ENCODE data around the gene ADIPOR2. TPM values are rescaled to one million over a fixed set of nuclear protein-coding genes. Genes with fewer than 3 reads are reported as not detected.

The ADIPOR2 gene
- total RNA-seq, 4 donors from 2014 or later = 46.0 to 59.3 (median 52.4) TPM

DNA sequence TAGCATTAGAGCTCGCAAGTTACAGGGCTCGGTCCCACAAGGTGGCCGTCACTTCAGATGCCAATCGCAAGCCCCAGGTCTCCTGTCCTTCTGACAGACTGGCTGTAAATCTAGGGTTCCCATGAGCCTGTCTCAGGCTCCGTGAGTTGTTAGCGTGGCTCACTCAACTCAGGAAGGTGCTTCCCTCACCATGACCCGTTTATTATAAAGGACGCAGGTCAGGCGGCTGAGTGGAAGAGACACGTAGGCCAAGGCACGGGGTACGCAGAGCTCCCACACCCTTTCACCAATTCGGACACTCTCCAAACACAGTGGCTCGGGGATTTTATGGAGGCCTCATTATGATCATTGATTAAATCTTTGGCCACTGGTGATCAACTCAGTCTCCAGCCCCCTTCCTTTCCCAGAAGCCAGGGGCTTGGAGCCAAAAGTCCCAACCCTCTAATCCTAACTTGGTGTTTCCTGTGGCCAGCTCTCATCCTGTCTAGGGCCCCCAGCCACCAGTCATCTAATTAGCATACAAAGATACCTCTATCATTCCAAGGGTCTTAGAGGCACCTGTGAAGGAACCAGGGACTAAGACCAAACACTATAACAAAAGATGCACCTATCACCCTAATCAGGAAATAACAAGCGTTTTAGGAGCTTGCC lies 103.7 kb downstream of the ADIPOR2 start:
- Histone ChIP-seq H3K9me3 (no peaks in the 10 kb centered on the region), H3K27ac (peak overlapping the region in 1 of 3 donors; percentile 25), H3K4me1 (peaks cover 12 to 36% of the 10 kb centered on the region in 2 donors), H3K27me3 (no peaks in the 10 kb centered on the region), H3K4me3 (replicated peaks in 1 of 3) (no peak overlapping the region), H3K36me3 (no peaks in the 10 kb centered on the region)
- DNase-seq = no peak
- intact Hi-C loops (cut with DNase I) = no loop called here
- 77 to 88% methylated on average over 15 of the region's 15 CpGs for WGBS, 2 donors
- no peak for TF ChIP-seq POLR2A (IDR thresholded peaks at IDR 0.05)
- TF ChIP-seq, protein P1, sequence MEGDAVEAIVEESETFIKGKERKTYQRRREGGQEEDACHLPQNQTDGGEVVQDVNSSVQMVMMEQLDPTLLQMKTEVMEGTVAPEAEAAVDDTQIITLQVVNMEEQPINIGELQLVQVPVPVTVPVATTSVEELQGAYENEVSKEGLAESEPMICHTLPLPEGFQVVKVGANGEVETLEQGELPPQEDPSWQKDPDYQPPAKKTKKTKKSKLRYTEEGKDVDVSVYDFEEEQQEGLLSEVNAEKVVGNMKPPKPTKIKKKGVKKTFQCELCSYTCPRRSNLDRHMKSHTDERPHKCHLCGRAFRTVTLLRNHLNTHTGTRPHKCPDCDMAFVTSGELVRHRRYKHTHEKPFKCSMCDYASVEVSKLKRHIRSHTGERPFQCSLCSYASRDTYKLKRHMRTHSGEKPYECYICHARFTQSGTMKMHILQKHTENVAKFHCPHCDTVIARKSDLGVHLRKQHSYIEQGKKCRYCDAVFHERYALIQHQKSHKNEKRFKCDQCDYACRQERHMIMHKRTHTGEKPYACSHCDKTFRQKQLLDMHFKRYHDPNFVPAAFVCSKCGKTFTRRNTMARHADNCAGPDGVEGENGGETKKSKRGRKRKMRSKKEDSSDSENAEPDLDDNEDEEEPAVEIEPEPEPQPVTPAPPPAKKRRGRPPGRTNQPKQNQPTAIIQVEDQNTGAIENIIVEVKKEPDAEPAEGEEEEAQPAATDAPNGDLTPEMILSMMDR (IDR thresholded peaks at IDR 0.05) = no peak

DNA sequence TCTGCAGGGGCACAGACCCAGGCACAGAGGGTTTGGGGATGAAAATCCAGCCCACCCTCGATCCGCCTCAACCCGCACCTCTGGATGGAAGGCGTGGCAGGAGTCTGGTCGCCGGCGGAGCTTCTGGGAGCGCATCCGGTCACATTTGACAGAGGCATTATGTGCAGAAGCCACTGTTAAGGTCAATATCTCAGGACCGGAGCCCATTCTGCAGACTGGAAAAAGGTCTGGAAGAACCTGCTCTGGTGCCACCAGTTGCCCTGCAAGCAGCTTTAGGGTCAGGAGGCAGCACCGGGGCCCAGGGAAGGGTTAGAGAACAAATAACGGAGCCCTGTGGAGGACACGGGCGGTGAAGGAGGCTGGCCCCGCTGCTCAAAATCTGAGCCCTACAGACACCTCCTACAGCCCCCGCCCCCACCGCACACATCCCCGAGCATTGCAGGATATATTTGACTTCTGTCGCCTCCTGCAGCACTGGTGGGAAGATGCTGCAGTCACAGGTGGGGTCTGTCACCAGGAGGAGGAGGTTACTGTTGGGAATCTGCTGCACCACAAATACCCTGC lies 104.4 kb downstream of the ADIPOR2 start:
- Histone ChIP-seq H3K27ac (peak overlapping the region in 1 of 3 donors; percentile 17), H3K36me3 (no peaks in the 10 kb centered on the region), H3K9me3 (no peaks in the 10 kb centered on the region), H3K4me3 (replicated peaks in 1 of 3) (no peak overlapping the region), H3K4me1 (peaks cover 12 to 35% of the 10 kb centered on the region in 2 donors), H3K27me3 (no peaks in the 10 kb centered on the region)
- WGBS, 2 donors = 58 to 77% methylated on average over 10 to 17 of the region's 19 CpGs
- DNase-seq = no peak
- intact Hi-C loops (cut with DNase I) = no loop called here
- no peak for TF ChIP-seq POLR2A (IDR thresholded peaks at IDR 0.05)
- TF ChIP-seq, protein P1 (IDR thresholded peaks at IDR 0.05) = no peak

DNA sequence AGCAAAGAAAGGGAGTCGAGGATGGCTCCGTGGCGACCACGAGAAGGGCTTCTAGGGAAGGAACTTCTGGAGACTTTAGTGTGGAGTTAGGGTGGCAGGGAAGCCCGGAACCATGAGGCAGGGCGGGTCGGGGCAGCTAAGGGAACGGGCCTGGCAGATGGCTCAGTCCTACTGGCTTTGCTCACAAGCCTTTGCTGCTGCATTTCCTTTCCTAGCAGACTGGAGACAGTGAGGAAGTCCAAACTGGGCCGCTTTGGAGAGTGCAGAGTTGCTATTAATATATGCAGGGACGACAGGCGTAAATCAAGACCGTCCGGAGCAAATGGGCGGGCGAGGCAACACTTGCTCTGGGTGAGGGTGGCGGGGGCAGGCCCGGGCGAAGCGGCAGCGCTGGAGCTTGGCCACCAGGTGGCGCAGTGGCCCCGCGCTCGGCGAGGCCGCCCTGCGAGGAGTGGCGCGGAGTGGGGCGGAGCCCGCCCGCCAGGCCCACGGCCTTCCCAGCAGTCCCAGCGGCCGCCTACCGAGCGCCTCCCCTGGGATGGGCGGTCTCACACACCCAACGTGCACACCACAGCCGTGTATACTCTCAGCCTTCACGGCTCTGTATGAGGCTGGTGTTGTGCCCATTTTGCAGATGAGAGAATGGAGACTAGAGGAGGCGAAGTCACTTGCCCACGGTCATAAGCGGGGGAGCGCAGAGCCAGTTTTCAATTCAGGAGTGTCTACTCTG lies 105.1 kb downstream of the ADIPOR2 start:
- Histone ChIP-seq H3K36me3 (no peaks in the 10 kb centered on the region), H3K27ac (peak overlapping the region; percentile 43 to 67 (median 51)), H3K4me1 (peaks cover 12 to 28% of the 10 kb centered on the region in 2 donors), H3K4me3 (replicated peaks in 1 of 3) (peak overlapping the region; percentile 48 to 79 (median 57)), H3K9me3 (no peaks in the 10 kb centered on the region), H3K27me3 (no peaks in the 10 kb centered on the region)
- WGBS, 2 donors = 9 to 11% methylated on average over 19 to 30 of the region's 45 CpGs
- TF ChIP-seq, protein P1 (IDR thresholded peaks at IDR 0.05) = peak; percentile 53 to 99 (median 98)
- peak; percentile 49 to 67 for TF ChIP-seq POLR2A (IDR thresholded peaks at IDR 0.05)
- intact Hi-C loops (cut with DNase I) = loop anchor here (2.0 kb wide), 1 partner anchor 145 kb away; no protein-coding TSS in a partner anchor
- DNase-seq = peak; percentile 92 to 93

DNA sequence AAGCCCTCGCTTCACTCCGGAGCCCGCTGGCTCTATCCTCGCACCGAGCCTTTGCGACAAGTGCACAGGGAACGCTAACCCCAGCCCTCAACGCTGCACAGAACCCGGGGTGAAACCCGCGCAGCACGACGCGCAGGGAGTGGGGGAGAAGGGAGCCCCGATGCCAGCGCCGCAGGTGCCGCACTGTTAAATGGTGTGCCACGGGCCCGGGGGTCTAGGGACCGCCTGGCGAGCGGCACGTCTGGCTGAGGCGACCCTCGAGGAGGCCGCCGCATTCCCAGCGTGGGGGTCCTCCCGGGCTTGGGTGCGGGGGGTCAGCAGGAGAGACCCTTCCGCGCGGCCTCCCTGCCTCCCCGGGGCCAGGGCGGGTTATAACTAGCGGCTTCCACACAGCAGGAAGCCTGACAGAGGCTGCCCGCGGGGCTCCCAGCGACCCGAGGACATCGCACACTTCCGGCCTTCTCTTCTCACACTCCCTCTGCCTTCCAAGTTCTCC lies 105.7 kb downstream of the ADIPOR2 start:
- TF ChIP-seq, protein P1 (IDR thresholded peaks at IDR 0.05) = no peak
- TF ChIP-seq POLR2A (IDR thresholded peaks at IDR 0.05) = no peak
- Histone ChIP-seq H3K4me1 (peaks cover 12 to 28% of the 10 kb centered on the region in 2 donors), H3K36me3 (no peaks in the 10 kb centered on the region), H3K4me3 (replicated peaks in 1 of 3) (peak overlapping the region; percentile 48 to 79 (median 57)), H3K9me3 (no peaks in the 10 kb centered on the region), H3K27ac (peak overlapping the region; percentile 43 to 67 (median 51)), H3K27me3 (no peaks in the 10 kb centered on the region)
- intact Hi-C loops (cut with DNase I) = loop anchor here (2.0 kb wide), 1 partner anchor 144 kb away; no protein-coding TSS in a partner anchor
- WGBS, 2 donors = 2 to 5% methylated on average over 27 to 30 of the region's 43 CpGs
- DNase-seq = peak; percentile 27 to 34
